LNCaP clone FGC (cell line): Measurements from ENCODE around the gene NIPSNAP2.

Source experiments
- DNase-seq: peaks from one replicate; pipeline ENCODE4 v3.0.0-alpha.2; 2011; ENCODE audit warnings: low read depth
- H3K4me3 ChIP-seq: 2 replicates; pipeline ENCODE4 v1.5.1; 2011; ENCODE audit warnings: mild to moderate bottlenecking, low read depth, low read length, control low read depth
- TF ChIP-seq, protein P1 (sequence below): IDR thresholded peaks from 2 replicates; pipeline ENCODE4 v1.5.1; 2012; ENCODE audit warnings: mild to moderate bottlenecking; ENCODE audit not compliant: control insufficient read depth, insufficient read depth; ENCODE audit errors: extremely low read depth

The NIPSNAP2 gene

DNA sequence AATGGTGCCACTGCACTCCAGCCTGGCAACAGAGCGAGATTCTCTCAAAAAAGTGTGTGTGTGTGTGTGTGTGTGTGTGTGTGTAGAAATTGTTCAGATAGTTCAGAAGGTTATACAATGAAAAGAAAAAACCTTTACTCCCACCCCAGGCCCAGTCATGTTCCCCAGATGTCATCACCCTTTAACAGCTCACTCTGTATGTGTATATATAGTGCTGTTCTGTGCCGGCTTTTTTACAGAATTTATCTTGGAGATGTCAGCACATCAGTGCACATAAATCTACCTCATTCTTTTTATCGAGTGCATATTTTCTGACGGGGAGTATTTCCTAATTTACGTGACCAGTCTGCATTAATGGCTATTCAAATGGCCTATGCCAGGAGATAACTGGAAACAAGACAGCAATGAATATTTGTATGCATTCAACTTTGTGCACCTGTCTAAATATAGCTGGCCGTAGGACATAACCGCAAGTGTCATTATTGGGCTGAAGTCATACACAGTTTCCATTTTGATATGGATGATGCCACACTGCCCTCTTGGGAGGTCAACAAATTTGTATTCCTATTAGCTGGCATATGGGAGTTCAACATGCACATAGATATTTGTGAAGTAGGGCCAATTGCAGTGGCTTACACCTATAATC is 11.7 kb downstream of the NIPSNAP2 start:
- DNase-seq: no peak
- TF ChIP-seq, protein P1, sequence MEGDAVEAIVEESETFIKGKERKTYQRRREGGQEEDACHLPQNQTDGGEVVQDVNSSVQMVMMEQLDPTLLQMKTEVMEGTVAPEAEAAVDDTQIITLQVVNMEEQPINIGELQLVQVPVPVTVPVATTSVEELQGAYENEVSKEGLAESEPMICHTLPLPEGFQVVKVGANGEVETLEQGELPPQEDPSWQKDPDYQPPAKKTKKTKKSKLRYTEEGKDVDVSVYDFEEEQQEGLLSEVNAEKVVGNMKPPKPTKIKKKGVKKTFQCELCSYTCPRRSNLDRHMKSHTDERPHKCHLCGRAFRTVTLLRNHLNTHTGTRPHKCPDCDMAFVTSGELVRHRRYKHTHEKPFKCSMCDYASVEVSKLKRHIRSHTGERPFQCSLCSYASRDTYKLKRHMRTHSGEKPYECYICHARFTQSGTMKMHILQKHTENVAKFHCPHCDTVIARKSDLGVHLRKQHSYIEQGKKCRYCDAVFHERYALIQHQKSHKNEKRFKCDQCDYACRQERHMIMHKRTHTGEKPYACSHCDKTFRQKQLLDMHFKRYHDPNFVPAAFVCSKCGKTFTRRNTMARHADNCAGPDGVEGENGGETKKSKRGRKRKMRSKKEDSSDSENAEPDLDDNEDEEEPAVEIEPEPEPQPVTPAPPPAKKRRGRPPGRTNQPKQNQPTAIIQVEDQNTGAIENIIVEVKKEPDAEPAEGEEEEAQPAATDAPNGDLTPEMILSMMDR: no peak

DNA sequence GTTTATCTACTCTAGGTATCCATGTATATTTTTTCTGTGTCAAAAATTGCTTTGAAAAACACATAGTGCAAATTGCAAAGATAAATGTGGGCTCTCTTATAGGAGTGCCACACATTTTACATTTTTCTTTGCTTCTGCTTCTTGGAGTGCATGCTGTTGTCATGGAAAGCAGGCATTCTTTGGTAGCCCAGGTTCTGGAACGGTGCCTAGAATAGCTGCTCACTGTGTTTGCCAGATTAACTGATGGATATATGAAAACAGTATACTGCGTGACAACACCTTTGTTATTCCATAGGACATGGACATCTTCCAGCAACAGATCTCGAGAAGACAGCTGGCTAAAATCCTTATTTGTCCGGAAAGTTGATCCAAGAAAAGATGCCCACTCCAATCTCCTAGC is 13.4 kb downstream of the NIPSNAP2 start:
- DNase-seq: peak; percentile 54
- no peak overlapping the region for H3K4me3 ChIP-seq
- TF ChIP-seq, protein P1: no peak

More for the DNA sequence above, 11.7 kb downstream of the NIPSNAP2 start:
- H3K4me3 ChIP-seq: no peak overlapping the region

GRCh38 chr7:55980266-55980665 is 15.9 kb downstream of the NIPSNAP2 start:
- no peak for DNase-seq
- H3K4me3 ChIP-seq: no peak overlapping the region
- TF ChIP-seq, protein P1: no peak

DNA sequence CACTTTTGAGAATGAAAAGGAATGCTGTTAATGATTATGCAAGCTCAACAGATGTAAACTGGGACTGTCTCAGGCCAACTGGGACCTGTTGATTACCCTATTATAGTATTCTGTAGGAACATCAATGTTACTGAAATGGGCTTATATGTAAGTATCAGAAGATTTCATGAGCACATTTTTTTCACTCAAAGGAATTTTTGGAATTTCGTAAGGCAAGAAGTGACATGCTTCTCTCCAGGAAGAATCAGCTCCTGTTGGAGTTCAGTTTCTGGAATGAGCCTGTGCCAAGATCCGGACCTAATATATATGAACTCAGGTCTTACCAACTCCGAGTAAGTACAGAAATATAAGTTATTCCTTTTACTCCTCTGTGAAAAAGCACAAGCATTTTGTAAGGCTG is 19.2 kb downstream of the NIPSNAP2 start:
- no peak for DNase-seq
- TF ChIP-seq, protein P1: no peak
- H3K4me3 ChIP-seq: no peak overlapping the region

DNA sequence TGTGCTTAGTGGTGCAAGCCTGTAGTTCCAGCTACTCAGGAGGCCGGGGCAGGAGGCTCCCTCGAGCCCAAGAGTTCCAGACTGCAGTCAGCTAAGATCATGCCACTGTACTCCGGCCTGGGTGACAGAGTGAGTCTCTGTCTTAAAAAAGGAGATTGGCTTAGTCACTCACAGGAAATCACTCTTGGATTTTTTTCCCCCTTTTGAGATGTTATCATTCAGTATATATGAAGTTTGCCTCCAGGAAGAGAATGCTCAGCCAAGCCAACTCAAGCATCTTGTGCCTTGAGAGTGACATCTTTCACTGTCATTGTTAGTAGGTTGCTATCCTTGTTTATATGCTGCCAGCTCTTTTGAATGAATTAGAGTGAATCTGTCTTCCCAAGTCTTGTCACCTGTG is 28.0 kb downstream of the NIPSNAP2 start:
- DNase-seq: no peak
- no peak overlapping the region for H3K4me3 ChIP-seq
- TF ChIP-seq, protein P1: no peak

DNA sequence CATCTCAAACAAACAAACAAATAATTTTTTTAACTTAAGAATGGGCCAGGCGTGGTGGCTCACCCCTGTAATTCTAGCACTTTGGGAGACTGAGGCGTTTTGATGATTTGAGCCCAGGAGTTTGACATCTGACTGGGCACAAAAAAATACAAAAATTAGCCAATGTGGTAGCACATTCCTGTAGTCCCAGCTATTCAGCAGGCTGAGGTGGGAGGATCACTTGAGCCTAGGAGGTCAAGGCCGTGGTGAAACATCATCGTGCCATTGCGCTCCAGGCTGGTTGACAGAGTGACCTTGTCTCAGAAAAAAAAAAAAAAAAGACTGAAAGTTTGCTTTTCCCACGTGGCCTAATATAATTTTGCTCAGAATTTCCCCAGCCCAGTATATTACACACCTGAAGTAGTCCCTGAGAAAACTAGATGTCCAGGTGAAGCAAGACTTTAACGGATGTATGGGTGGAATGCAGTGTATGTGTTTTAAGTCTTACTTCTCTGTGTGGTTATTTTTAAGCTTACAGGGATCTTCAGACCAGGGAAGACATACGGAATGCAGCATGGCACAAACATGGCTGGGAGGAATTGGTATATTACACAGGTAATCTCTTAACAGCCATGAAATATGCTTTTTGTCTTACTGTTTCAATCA is 32.6 kb downstream of the NIPSNAP2 start:
- TF ChIP-seq, protein P1: no peak
- H3K4me3 ChIP-seq: no peak overlapping the region
- no peak for DNase-seq
